Mesothelial cell of epicardium (in vitro differentiated cells): Measurements from ENCODE around the gene CADPS. TPM values are rescaled to one million over a fixed set of nuclear protein-coding genes. Genes with fewer than 3 reads are reported as not detected.

Experiments
- DNase-seq, 2 experiments: peaks; one replicate each; pipeline ENCODE4 v3.0.0; 2021; ENCODE audit warnings: low spot score in 2 of 2; ENCODE audit not compliant: unreplicated experiment in 2 of 2
- H3K27ac Mint-ChIP-seq: 2 replicates; pipeline ENCODE4 v1.8.0; 2021; ENCODE audit warnings: mixed read lengths
- H3K27me3 Mint-ChIP-seq: 2 replicates; pipeline ENCODE4 v1.8.0; 2021; ENCODE audit warnings: low read depth, mixed read lengths
- H3K36me3 Mint-ChIP-seq: 2 replicates; pipeline ENCODE4 v1.8.0; 2021; ENCODE audit warnings: mixed read lengths
- H3K4me1 Mint-ChIP-seq: 2 replicates; pipeline ENCODE4 v1.8.0; 2021; ENCODE audit warnings: mixed read lengths
- H3K4me3 Mint-ChIP-seq: 2 replicates; pipeline ENCODE4 v1.8.0; 2021; ENCODE audit warnings: mild to moderate bottlenecking, moderate library complexity, mixed read lengths
- H3K9me3 Mint-ChIP-seq: 2 replicates; pipeline ENCODE4 v1.8.0; 2021; ENCODE audit warnings: mixed read lengths
- CTCF ChIP-seq: fragments of 200-600 bp; sonication (generic); IDR thresholded peaks from one replicate; pipeline ENCODE4 v1.5.0; 2021; ENCODE audit warnings: antibody characterized with exemption; ENCODE audit not compliant: unreplicated experiment
- total RNA-seq: library from RNA; stranded (reverse); gene quantifications from 3 replicates; pipeline ENCODE4 v1.2.1, GENCODE V29; 2021

CADPS gene
- total RNA-seq, 1 donor from 2014 or later, result 4.2 TPM

GRCh38 chr3:62873451-62873760 lies 1.8 kb downstream of the CADPS start:
- no peak overlapping the region for H3K27ac Mint-ChIP-seq
- TF ChIP-seq CTCF, result no peak
- H3K4me3 Mint-ChIP-seq, result peak overlapping the region; percentile 78
- peaks cover 91% of the 10 kb centered on the region for H3K27me3 Mint-ChIP-seq
- no peak for DNase-seq
- no peaks in the 10 kb centered on the region for H3K36me3 Mint-ChIP-seq
- peaks cover 7% of the 10 kb centered on the region for H3K9me3 Mint-ChIP-seq
- peaks cover 12% of the 10 kb centered on the region for H3K4me1 Mint-ChIP-seq

- no peak overlapping the region for H3K4me3 Mint-ChIP-seq
- no peak for DNase-seq
- peaks cover 12% of the 10 kb centered on the region for H3K4me1 Mint-ChIP-seq
- peaks cover 7% of the 10 kb centered on the region for H3K9me3 Mint-ChIP-seq
- no peak for TF ChIP-seq CTCF
- no peaks in the 10 kb centered on the region for H3K36me3 Mint-ChIP-seq
- H3K27me3 Mint-ChIP-seq, result peaks cover 92% of the 10 kb centered on the region
- H3K27ac Mint-ChIP-seq, result no peak overlapping the region
Measured at GRCh38 chr3:62872318-62872717, 2.9 kb downstream of the CADPS start.

GRCh38 chr3:62870321-62870720 lies 4.9 kb downstream of the CADPS start:
- Mint-ChIP-seq H3K9me3 (no peaks in the 10 kb centered on the region), H3K4me3 (no peak overlapping the region), H3K27ac (no peak overlapping the region), H3K36me3 (no peaks in the 10 kb centered on the region), H3K27me3 (peaks cover 85% of the 10 kb centered on the region), H3K4me1 (peaks cover 8% of the 10 kb centered on the region)
- TF ChIP-seq CTCF, result no peak
- DNase-seq, result no peak

GRCh38 chr3:62863648-62864047 lies 11.6 kb downstream of the CADPS start:
- H3K27me3 Mint-ChIP-seq, result peaks cover 53% of the 10 kb centered on the region
- no peak for DNase-seq
- no peaks in the 10 kb centered on the region for H3K36me3 Mint-ChIP-seq
- no peak overlapping the region for H3K27ac Mint-ChIP-seq
- no peaks in the 10 kb centered on the region for H3K9me3 Mint-ChIP-seq
- H3K4me3 Mint-ChIP-seq, result no peak overlapping the region
- TF ChIP-seq CTCF, result no peak
- H3K4me1 Mint-ChIP-seq, result no peaks in the 10 kb centered on the region

- Mint-ChIP-seq H3K9me3 (no peaks in the 10 kb centered on the region), H3K4me1 (no peaks in the 10 kb centered on the region)
Measured at GRCh38 chr3:62859203-62859791, 15.9 kb downstream of the CADPS start.

More at GRCh38 chr3:62859203-62859791, 15.9 kb downstream of the CADPS start:
- no peak for DNase-seq
- TF ChIP-seq CTCF, result no peak
- no peaks in the 10 kb centered on the region for H3K36me3 Mint-ChIP-seq
- no peak overlapping the region for H3K27ac Mint-ChIP-seq
- H3K4me3 Mint-ChIP-seq, result no peak overlapping the region
- peaks cover 27% of the 10 kb centered on the region for H3K27me3 Mint-ChIP-seq
